Activated CD4-positive, alpha-beta T cell treated with anti-CD3 and anti-CD28 coated beads, Interleukin-2, amount 50 U/mL, for 4 hours (primary cell): Measurements from ENCODE around the gene MIPOL1.
"Not testable (repeated sequence)": the region's sequence is repeated elsewhere in the genome, so short reads cannot be mapped to it uniquely, and the experiment has no call there.

Source experiments
- DNase-seq, 2 experiments: peaks; one replicate each; pipeline ENCODE4 v3.0.0-alpha.2; 2020

MIPOL1 gene

GRCh38 chr14:37411079-37411735 lies 213.5 kb downstream of the MIPOL1 start:
- no peak for DNase-seq

- DNase-seq, result no peak
Observed at GRCh38 chr14:37413050-37413449, 215.3 kb downstream of the MIPOL1 start.

GRCh38 chr14:37413504-37414003 lies 215.8 kb downstream of the MIPOL1 start:
- no peak for DNase-seq

GRCh38 chr14:37416264-37416663 lies 218.5 kb downstream of the MIPOL1 start:
- DNase-seq, result no peak

- DNase-seq, result no peak
Observed at GRCh38 chr14:37417151-37417550, 219.4 kb downstream of the MIPOL1 start.

- no peak for DNase-seq
Observed at GRCh38 chr14:37417833-37418232, 220.1 kb downstream of the MIPOL1 start.

GRCh38 chr14:37420622-37421021 lies 222.9 kb downstream of the MIPOL1 start:
- DNase-seq, result no peak

- DNase-seq, result no peak
Observed at GRCh38 chr14:37422319-37422718, 224.6 kb downstream of the MIPOL1 start.

- no peak for DNase-seq
Observed at GRCh38 chr14:37422748-37423147, 225.0 kb downstream of the MIPOL1 start.

GRCh38 chr14:37428954-37429353 lies 231.2 kb downstream of the MIPOL1 start:
- DNase-seq, result no peak

GRCh38 chr14:37429618-37430017 lies 231.9 kb downstream of the MIPOL1 start:
- no peak for DNase-seq

GRCh38 chr14:37434867-37435266 lies 237.1 kb downstream of the MIPOL1 start:
- no peak for DNase-seq

- DNase-seq, result no peak
Observed at GRCh38 chr14:37436519-37436918, 238.8 kb downstream of the MIPOL1 start.

GRCh38 chr14:37437490-37437889 lies 239.8 kb downstream of the MIPOL1 start:
- DNase-seq, result no peak

GRCh38 chr14:37438444-37438843 lies 240.7 kb downstream of the MIPOL1 start:
- DNase-seq, result no peak

GRCh38 chr14:37443461-37443860 lies 245.7 kb downstream of the MIPOL1 start:
- DNase-seq, result no peak

- DNase-seq, result no peak
Observed at GRCh38 chr14:37447883-37448391, 250.2 kb downstream of the MIPOL1 start.

GRCh38 chr14:37452323-37452722 lies 254.6 kb downstream of the MIPOL1 start:
- DNase-seq, result no peak

- DNase-seq, result no peak
Observed at GRCh38 chr14:37453985-37454384, 256.2 kb downstream of the MIPOL1 start.

GRCh38 chr14:37457334-37457733 lies 259.6 kb downstream of the MIPOL1 start:
- no peak for DNase-seq

GRCh38 chr14:37462426-37462825 lies 264.7 kb downstream of the MIPOL1 start:
- DNase-seq, result not testable (repeated sequence)

GRCh38 chr14:37464192-37464858 lies 266.6 kb downstream of the MIPOL1 start:
- DNase-seq, result no peak

- no peak for DNase-seq
Observed at GRCh38 chr14:37466003-37466622, 268.4 kb downstream of the MIPOL1 start.

GRCh38 chr14:37466623-37467088 lies 268.9 kb downstream of the MIPOL1 start:
- DNase-seq, result no peak
